Activated T-helper 1 cell treated with anti-CD3 and anti-CD28 coated beads, Interleukin-12 subunit alpha, Interleukin-12 subunit beta, Interleukin-2, Interleukin-4 antibody, amounts not matched to agents 30 ng/mL and 10 ng/mL and 1 ng/mL, durations not matched to agents 14 hours and 24 hours and 36 hours (primary cell): ENCODE measurements around the gene EFCAB9. TPM values are rescaled to one million over a fixed set of nuclear protein-coding genes. Genes with fewer than 3 reads are reported as not detected.
"Not testable (repeated sequence)": the region's sequence is repeated elsewhere in the genome, so short reads cannot be mapped to it uniquely, and the experiment has no call there.

Source experiments
- DNase-seq: peaks from one replicate; pipeline ENCODE4 v3.0.0; 2021; ENCODE audit warnings: low spot score
- H3K27ac Mint-ChIP-seq: one replicate; pipeline ENCODE4 v1.8.0; 2021; ENCODE audit warnings: mild to moderate bottlenecking, mixed read lengths
- H3K27me3 Mint-ChIP-seq: one replicate; pipeline ENCODE4 v1.8.0; 2022; ENCODE audit warnings: mild to moderate bottlenecking, moderate library complexity, mixed read lengths; ENCODE audit not compliant: insufficient read depth
- H3K36me3 Mint-ChIP-seq: one replicate; pipeline ENCODE4 v1.8.0; 2021; ENCODE audit warnings: low read depth, mixed read lengths
- H3K4me1 Mint-ChIP-seq: one replicate; pipeline ENCODE4 v1.8.0; 2021; ENCODE audit warnings: low read depth, mixed read lengths
- H3K4me3 Mint-ChIP-seq: one replicate; pipeline ENCODE4 v1.8.0; 2021; ENCODE audit warnings: mild to moderate bottlenecking, moderate library complexity, mixed read lengths
- H3K9me3 Mint-ChIP-seq: one replicate; pipeline ENCODE4 v1.8.0; 2021; ENCODE audit warnings: mixed read lengths
- intact Hi-C: fragments of 100-400 bp; cut with micrococcal nuclease; formaldehyde crosslinking; loops from one replicate; pipeline ENCODE4 v1.15.1; 2024
- total RNA-seq: library from RNA; stranded (reverse); gene quantifications from 2 replicates; pipeline ENCODE4 v1.2.3, GENCODE V29; 2022

The EFCAB9 gene
- not detected in 2 replicates for total RNA-seq

DNA sequence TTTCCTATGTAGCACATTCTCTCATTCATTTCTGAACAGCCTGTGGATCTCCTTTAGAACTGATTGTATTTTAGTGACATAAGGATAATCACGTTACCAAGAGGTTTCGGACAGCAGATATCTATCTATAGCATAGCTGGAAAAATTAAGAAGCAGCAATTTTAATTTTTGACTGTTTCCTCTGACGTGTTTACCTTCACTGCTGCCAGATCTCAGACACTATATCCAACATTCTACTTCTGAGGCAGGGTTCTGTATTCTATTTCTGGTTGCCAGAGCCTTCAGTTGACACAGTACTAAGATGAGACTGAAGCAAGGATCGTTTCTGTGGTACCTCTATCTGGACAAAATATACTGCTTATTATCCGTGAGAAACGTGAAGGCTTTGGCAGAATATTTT, at the start of gene EFCAB9:
Gene EFCAB9 (plus strand): TSS at position 301 of the 400 bp plus-strand sequence. CDS start 1 bp downstream, at position 302.
- H3K9me3 Mint-ChIP-seq, result no peaks in the 10 kb centered on the region
- no peak for DNase-seq
- no peaks in the 10 kb centered on the region for H3K36me3 Mint-ChIP-seq
- intact Hi-C loops, result no loop called here
- no peak within 1 kb of the TSS for H3K4me3 Mint-ChIP-seq
- H3K27ac Mint-ChIP-seq, result no peak within 1 kb of the TSS
- peaks cover 23% of the 10 kb centered on the region for H3K27me3 Mint-ChIP-seq
- H3K4me1 Mint-ChIP-seq, result no peaks in the 10 kb centered on the region

DNA sequence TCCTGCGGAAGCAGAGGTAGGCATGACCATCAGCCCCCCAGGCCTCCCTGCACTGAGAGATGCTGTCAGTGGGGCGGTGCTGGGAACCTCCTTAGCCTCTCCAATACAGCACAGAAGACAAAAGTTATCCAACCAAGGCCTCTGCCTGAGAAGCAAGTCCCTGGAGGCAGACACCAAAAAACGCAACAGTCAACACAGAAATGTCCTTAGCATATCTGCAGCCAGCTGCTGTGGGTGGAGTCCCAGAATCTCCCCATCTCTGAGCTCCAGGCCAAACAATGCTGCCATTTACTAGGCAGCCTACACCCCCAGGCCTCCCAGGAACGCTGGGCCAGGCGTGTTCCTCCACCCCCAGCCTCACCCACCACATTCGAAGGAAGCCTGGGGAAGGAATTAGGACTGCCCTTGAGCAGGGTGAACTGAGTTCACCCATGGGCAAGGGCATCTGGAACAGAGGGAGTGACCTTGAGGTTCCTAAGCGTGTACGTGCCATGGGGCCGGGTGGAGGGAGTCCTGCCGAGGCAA, 49.6 kb upstream of the EFCAB9 start:
- Mint-ChIP-seq H3K4me3 (no peak overlapping the region), H3K27me3 (no peaks in the 10 kb centered on the region), H3K27ac (no peak overlapping the region), H3K9me3 (no peaks in the 10 kb centered on the region), H3K36me3 (peaks cover 16% of the 10 kb centered on the region), H3K4me1 (peaks cover 36% of the 10 kb centered on the region)
- intact Hi-C loops, result no loop called here
- no peak for DNase-seq

DNA sequence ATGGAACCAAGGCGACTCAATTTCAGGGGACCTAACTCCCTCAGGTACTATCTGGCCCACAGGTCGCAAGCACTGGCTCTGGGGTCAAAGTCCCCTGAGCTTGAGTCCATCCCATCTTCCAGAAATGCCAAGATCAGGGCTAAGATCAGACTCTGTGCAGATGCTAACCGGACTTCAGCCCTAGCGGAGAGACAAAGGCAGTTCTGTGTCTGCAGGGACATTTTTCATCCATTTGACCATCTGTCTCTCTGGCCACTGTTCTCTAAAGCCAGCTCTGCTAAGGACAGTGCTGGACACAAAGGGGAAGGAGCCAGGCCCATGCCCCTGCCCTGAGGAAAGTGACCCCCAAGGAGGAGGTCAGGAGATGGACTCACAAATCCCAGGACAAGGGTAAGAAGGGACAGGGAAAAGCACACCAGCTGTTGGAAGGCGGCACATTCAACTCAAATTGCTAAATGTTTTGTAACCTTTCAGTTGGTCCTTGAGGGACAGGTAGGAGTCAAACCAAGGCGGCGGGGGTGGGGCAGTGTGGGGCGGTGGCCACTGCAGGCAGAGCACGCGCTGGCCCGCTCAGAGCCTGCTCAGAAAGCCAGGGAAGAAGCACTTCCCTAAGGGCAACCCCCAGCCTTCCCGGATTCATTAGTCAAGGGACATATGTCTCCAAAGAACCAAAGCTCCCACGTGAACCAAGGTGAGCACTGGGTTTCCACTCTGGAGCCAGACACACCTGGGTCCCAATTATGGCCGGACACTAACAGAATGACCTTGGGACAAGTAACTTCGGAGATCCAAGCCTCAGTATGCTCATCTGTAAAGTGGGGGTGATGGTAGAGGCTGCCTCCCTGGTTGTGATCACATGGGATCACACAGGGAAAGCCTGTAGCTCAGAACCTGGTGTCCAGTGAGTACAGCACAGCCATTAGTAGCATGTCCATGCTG, 48.8 kb upstream of the EFCAB9 start:
- H3K36me3 Mint-ChIP-seq, result peaks cover 14% of the 10 kb centered on the region
- intact Hi-C loops, result no loop called here
- H3K27me3 Mint-ChIP-seq, result no peaks in the 10 kb centered on the region
- no peaks in the 10 kb centered on the region for H3K9me3 Mint-ChIP-seq
- peaks cover 28% of the 10 kb centered on the region for H3K4me1 Mint-ChIP-seq
- no peak overlapping the region for H3K27ac Mint-ChIP-seq
- no peak for DNase-seq
- no peak overlapping the region for H3K4me3 Mint-ChIP-seq

GRCh38 chr5:172145870-172146747, 47.9 kb upstream of the EFCAB9 start:
- intact Hi-C loops, result no loop called here
- H3K27me3 Mint-ChIP-seq, result no peaks in the 10 kb centered on the region
- no peak for DNase-seq
- H3K4me3 Mint-ChIP-seq, result no peak overlapping the region
- peaks cover 32% of the 10 kb centered on the region for H3K4me1 Mint-ChIP-seq
- peaks cover 13% of the 10 kb centered on the region for H3K36me3 Mint-ChIP-seq
- H3K27ac Mint-ChIP-seq, result peak overlapping the region; percentile 48
- no peaks in the 10 kb centered on the region for H3K9me3 Mint-ChIP-seq

DNA sequence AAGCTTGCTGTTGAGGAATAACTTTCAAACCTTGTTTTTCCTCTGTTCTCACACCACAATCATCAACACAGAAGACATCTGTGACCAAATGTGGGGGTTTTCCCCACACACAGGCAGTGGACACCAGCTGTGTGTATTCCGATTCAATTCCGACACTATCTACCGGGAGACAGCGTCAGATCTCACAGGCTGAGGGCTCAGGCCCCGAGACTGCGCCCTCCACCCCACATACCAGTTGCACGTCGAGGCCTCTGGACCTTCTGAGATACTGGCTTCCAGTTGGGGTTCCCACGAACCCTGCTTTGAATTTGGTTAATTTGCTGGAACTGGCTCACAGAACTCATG, 47.3 kb upstream of the EFCAB9 start:
- no peak for DNase-seq
- H3K4me1 Mint-ChIP-seq, result peaks cover 37% of the 10 kb centered on the region
- no peaks in the 10 kb centered on the region for H3K27me3 Mint-ChIP-seq
- H3K36me3 Mint-ChIP-seq, result peaks cover 16% of the 10 kb centered on the region
- no peak overlapping the region for H3K27ac Mint-ChIP-seq
- intact Hi-C loops, result no loop called here
- H3K9me3 Mint-ChIP-seq, result no peaks in the 10 kb centered on the region
- H3K4me3 Mint-ChIP-seq, result no peak overlapping the region

GRCh38 chr5:172147857-172148256, 46.1 kb upstream of the EFCAB9 start:
- Mint-ChIP-seq H3K27ac (no peak overlapping the region), H3K4me3 (no peak overlapping the region), H3K36me3 (peaks cover 18% of the 10 kb centered on the region), H3K27me3 (no peaks in the 10 kb centered on the region), H3K4me1 (peaks cover 35% of the 10 kb centered on the region), H3K9me3 (no peaks in the 10 kb centered on the region)
- intact Hi-C loops, result no loop called here
- DNase-seq, result no peak

GRCh38 chr5:172148381-172148780, 45.6 kb upstream of the EFCAB9 start:
- no peaks in the 10 kb centered on the region for H3K9me3 Mint-ChIP-seq
- no peaks in the 10 kb centered on the region for H3K27me3 Mint-ChIP-seq
- no peak for DNase-seq
- H3K4me3 Mint-ChIP-seq, result no peak overlapping the region
- H3K4me1 Mint-ChIP-seq, result peaks cover 40% of the 10 kb centered on the region
- peaks cover 22% of the 10 kb centered on the region for H3K36me3 Mint-ChIP-seq
- no peak overlapping the region for H3K27ac Mint-ChIP-seq
- intact Hi-C loops, result no loop called here

GRCh38 chr5:172149073-172149472, 44.9 kb upstream of the EFCAB9 start:
- no peaks in the 10 kb centered on the region for H3K27me3 Mint-ChIP-seq
- intact Hi-C loops, result no loop called here
- peaks cover 29% of the 10 kb centered on the region for H3K36me3 Mint-ChIP-seq

GRCh38 chr5:172149481-172149880, 44.5 kb upstream of the EFCAB9 start:
- H3K9me3 Mint-ChIP-seq, intact Hi-C loops, H3K27ac Mint-ChIP-seq, H3K4me3 Mint-ChIP-seq, DNase-seq, H3K27me3 Mint-ChIP-seq: not testable (repeated sequence)
- Mint-ChIP-seq H3K36me3 (peaks cover 33% of the 10 kb centered on the region), H3K4me1 (peaks cover 46% of the 10 kb centered on the region)

More at GRCh38 chr5:172149073-172149472, 44.9 kb upstream of the EFCAB9 start:
- H3K4me3 Mint-ChIP-seq, result no peak overlapping the region
- H3K4me1 Mint-ChIP-seq, result peaks cover 46% of the 10 kb centered on the region
- no peak for DNase-seq
- no peaks in the 10 kb centered on the region for H3K9me3 Mint-ChIP-seq
- no peak overlapping the region for H3K27ac Mint-ChIP-seq

DNA sequence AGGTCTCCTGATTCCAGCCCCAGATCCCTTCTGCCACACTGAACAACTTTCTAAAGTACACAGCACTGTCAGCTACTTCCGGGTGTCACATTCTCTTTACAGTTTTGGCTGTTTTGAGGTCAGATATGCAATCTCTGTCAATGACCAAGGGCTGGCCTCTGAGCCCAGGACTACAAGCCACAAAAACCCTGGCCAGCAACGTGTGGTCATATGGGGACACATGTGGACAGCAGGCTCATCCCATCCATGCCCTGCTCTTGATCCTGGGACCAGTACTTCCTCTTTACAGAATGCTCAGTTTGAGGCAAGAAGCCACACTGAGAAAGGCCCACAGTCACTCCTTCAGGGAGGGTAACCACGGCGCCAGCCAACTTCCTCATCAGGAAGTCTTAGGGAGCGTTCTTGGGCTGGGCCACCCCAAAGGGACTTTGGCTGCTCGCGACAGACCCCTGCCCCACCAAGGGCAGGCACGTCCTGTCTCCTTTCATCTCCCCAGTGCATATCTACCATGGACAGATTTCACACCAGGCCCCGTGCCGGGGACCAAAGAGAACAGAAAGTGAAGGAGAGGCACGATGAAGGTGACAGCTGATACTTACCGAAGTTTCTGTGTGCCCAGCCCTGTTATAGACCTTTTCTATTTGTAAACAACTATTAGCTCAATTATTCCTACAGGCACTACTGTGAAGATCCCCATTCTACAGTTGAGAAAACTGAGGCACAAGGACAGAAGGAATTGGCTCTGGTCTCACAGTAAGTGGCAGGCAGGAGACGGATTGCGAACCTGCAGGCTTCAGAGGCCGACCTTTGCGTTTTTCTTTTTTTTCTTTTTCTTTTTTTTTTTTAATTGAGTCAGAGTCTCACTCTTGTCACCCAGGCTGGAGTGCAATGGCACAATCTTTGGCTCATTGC, 43.2 kb upstream of the EFCAB9 start:
- Mint-ChIP-seq H3K9me3 (no peaks in the 10 kb centered on the region), H3K36me3 (peaks cover 37% of the 10 kb centered on the region), H3K4me1 (peaks cover 43% of the 10 kb centered on the region), H3K4me3 (peak overlapping the region; percentile 63), H3K27ac (peak overlapping the region; percentile 91), H3K27me3 (no peaks in the 10 kb centered on the region)
- intact Hi-C loops, result loop anchor here (2.0 kb wide), 1 partner anchor 38 kb away; the partner anchor contains the start of gene STK10
- no peak for DNase-seq

DNA sequence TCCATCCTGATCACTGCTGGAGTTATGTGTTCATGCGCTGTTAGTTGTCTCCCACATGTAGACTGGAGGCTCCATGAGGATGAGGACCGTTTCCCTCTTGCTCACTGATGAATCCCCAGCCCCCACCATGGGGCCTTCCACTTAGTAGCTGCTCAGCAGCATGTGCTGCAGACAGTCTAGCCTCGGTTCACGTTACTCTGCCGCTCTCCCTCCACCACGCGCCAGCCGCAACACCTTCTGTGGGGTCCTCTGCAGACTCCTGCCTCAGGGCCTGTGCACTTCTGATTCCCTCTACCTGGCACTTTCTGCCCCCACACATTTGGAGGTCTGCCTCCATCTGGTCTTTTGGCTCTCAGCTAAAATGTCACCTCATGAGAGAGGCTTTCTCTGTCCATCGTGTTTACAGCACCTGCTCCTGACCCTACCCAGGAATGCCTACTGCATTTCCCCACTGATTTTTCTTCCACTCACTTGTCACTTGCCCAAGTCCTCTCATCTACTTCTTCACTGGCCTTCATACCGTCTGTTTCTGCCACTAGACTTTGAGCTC, 42.2 kb upstream of the EFCAB9 start:
- peak overlapping the region; percentile 54 for H3K27ac Mint-ChIP-seq
- intact Hi-C loops, result loop anchor here (2.0 kb wide), 1 partner anchor 37 kb away; the partner anchor contains the start of gene STK10
- H3K4me1 Mint-ChIP-seq, result peaks cover 43% of the 10 kb centered on the region
- no peak for DNase-seq
- H3K27me3 Mint-ChIP-seq, result no peaks in the 10 kb centered on the region
- peaks cover 39% of the 10 kb centered on the region for H3K36me3 Mint-ChIP-seq
- peak overlapping the region; percentile 1 for H3K4me3 Mint-ChIP-seq
- H3K9me3 Mint-ChIP-seq, result no peaks in the 10 kb centered on the region

- Mint-ChIP-seq H3K27ac (no peak overlapping the region), H3K4me1 (peaks cover 46% of the 10 kb centered on the region)
Observed at GRCh38 chr5:172153695-172154094, 40.3 kb upstream of the EFCAB9 start.

More at GRCh38 chr5:172153695-172154094, 40.3 kb upstream of the EFCAB9 start:
- Mint-ChIP-seq H3K4me3 (no peak overlapping the region), H3K9me3 (no peaks in the 10 kb centered on the region), H3K36me3 (peaks cover 41% of the 10 kb centered on the region), H3K27me3 (no peaks in the 10 kb centered on the region)
- intact Hi-C loops, result no loop called here
- DNase-seq, result no peak
